Mucosa of descending colon (tissue), 3 donors: Measurements from ENCODE around the gene RETREG2. TPM values are rescaled to one million over a fixed set of nuclear protein-coding genes. Genes with fewer than 3 reads are reported as not detected.
"Not testable (repeated sequence)": the region's sequence is repeated elsewhere in the genome, so short reads cannot be mapped to it uniquely, and the experiment has no call there.

ENCODE experiments used
- ATAC-seq: fragments of 200-7000 bp; cut with Tn5 transposase; one replicate; pipeline ENCODE4 v1.9.1; 2020; ENCODE audit warnings: mild to moderate bottlenecking, moderate library complexity
- DNase-seq, 3 donors: peaks; one replicate each; pipeline ENCODE4 v3.0.0-alpha.2; 2020
- H3K36me3 ChIP-seq: fragments of 200-600 bp; one replicate; pipeline ENCODE4 v1.8.0; 2021; ENCODE audit warnings: low read depth, mild to moderate bottlenecking
- H3K4me1 ChIP-seq: fragments of 200-600 bp; one replicate; pipeline ENCODE4 v1.8.0; 2021; ENCODE audit warnings: low read depth, mild to moderate bottlenecking
- H3K4me3 ChIP-seq: fragments of 200-600 bp; one replicate; pipeline ENCODE4 v1.8.0; 2021; ENCODE audit warnings: mild to moderate bottlenecking
- H3K9me3 ChIP-seq: fragments of 200-600 bp; one replicate; pipeline ENCODE4 v1.8.0; 2021; ENCODE audit warnings: mild to moderate bottlenecking
- intact Hi-C, 2 donors: fragments of 100-400 bp; cut with DNase I in 1 of 2; cut with micrococcal nuclease in 1 of 2; formaldehyde crosslinking; loops; one replicate each; pipeline versions ENCODE4 v1.11.0 to v1.11.1; 2022; cut with DNase I, micrococcal nuclease
- total RNA-seq, 3 donors: library from RNA; stranded (reverse); fragmentation: NEBNext Ultra II Directional in 2 of 3; extraction: Animal tissue kit (Norgen Biotek cat#: 25700) in 2 of 3; gene quantifications; one replicate each; pipeline versions ENCODE4 v1.2.1 to v1.2.4, GENCODE V29; 2021 to 2023
- TF ChIP-seq, protein P1 (sequence below): fragments of 200-600 bp; IDR thresholded peaks from one replicate; pipeline ENCODE4 v1.8.0; 2022; ENCODE audit warnings: antibody characterized with exemption, mild to moderate bottlenecking
- donor health status: DM: no; HTN: no; CAD: no; lungs with moderate emphysema.
- donor health status: DM: no; HTN: no; CAD: no.
- donor health status: DM: no; HTN: yes; CAD: no.

Gene RETREG2
- total RNA-seq, 3 donors from 2014 or later: 110 to 159 (median 110) TPM

DNA sequence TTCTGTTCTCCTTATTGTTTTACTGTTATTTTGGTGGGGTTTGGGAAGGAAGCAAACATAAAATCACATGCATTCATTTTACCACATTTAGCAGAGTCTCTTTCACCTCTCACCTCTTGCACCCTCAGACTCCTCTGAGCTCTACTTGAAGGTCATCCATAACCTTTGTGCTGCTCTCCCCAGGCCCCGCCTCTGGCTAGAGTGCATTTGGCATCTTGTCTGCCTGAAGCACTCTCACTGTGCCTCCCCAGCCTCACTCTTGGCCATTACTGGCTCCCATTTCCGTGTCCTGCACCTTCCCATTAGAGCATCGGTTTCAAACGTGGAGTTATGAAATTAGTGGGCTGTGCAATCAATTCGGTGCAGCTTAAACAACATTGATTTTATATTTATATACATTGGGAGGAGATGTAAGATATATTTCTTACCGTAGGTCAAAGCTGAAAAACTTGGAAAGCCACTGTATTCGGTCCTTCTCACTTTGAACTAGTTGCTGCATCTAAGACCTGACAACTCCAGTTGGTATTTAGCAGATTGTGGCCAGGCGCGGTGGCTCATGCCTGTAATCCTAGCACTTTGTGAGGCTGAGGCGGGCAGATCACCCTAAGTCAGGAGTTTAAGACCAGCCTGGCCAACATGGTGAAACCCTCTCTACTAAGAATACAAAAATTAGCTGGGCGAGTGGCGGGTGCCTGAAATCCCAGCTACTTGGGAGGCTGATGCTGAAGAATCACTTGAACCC is 21.6 kb downstream of the RETREG2 start:
- DNase-seq (no peak), ATAC-seq (no peak)
- no peaks in the 10 kb centered on the region for H3K36me3 ChIP-seq
- H3K4me1 ChIP-seq: no peaks in the 10 kb centered on the region
- no peak overlapping the region for H3K4me3 ChIP-seq
- intact Hi-C loops: no loop called here
- TF ChIP-seq, protein P1, sequence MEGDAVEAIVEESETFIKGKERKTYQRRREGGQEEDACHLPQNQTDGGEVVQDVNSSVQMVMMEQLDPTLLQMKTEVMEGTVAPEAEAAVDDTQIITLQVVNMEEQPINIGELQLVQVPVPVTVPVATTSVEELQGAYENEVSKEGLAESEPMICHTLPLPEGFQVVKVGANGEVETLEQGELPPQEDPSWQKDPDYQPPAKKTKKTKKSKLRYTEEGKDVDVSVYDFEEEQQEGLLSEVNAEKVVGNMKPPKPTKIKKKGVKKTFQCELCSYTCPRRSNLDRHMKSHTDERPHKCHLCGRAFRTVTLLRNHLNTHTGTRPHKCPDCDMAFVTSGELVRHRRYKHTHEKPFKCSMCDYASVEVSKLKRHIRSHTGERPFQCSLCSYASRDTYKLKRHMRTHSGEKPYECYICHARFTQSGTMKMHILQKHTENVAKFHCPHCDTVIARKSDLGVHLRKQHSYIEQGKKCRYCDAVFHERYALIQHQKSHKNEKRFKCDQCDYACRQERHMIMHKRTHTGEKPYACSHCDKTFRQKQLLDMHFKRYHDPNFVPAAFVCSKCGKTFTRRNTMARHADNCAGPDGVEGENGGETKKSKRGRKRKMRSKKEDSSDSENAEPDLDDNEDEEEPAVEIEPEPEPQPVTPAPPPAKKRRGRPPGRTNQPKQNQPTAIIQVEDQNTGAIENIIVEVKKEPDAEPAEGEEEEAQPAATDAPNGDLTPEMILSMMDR: no peak
- H3K9me3 ChIP-seq: no peaks in the 10 kb centered on the region

DNA sequence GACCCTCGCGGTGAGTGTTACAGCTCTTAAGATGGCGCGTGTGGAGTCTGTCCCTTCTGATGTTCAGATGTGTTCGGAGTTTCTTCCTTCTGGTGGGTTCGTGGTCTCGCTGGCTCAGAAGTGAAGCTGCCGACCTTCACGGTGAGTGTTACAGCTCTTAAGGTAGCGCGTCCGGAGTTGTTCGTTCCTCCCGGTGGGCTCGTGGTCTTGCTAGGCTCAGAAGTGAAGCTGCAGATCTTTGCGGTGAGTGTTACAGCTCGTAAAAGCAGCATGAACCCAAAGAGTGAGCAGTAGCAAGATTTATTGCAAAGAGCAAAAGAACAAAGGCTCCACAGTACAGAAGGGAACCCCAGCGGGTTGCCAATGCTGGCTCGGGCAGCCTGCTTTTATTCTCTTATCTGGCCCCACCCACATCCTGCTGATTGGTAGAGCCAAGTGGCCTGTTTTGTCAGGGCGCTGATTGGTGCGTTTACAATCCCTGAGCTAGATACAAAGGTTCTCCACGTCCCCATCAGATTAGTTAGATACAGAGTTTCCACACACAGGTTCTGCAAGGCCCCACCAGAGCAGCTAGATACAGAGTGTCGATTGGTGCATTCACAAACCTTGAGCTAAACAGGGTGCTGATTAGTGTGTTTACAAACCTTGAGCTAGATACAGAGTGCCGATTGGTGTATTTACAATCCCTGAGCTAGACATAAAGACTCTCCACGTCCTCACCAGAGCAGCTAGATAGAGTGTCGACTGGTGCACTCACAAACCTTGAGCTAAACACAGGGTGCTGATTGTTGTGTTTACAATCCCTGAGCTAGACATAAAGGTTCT is 22.6 kb downstream of the RETREG2 start:
- not testable (repeated sequence) for DNase-seq

DNA sequence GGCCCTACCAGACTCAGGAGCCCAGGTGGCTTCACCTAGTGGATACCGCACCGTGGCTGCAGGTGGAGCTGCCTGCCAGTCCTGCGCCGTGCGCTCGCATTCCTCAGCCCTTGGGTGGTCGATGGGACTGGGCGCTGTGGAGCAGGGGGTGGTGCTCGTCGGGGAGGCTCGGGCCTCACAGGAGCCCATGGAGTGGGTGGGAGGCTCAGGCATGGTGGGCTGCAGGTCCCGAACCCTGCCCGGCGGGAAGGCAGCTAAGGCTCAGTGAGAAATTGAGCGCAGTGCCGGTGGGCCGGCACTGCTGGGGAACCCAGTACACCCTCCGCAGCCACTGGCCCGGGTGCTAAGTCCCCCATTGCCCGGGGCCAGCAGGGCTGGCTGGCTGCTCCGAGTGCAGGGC is 23.3 kb downstream of the RETREG2 start:
- H3K9me3 ChIP-seq, H3K4me3 ChIP-seq, ATAC-seq, H3K36me3 ChIP-seq, DNase-seq, intact Hi-C loops, H3K4me1 ChIP-seq: not testable (repeated sequence)

More for the DNA sequence above, 22.6 kb downstream of the RETREG2 start:
- H3K9me3 ChIP-seq, H3K4me3 ChIP-seq, H3K4me1 ChIP-seq, ATAC-seq, H3K36me3 ChIP-seq, intact Hi-C loops: not testable (repeated sequence)

DNA sequence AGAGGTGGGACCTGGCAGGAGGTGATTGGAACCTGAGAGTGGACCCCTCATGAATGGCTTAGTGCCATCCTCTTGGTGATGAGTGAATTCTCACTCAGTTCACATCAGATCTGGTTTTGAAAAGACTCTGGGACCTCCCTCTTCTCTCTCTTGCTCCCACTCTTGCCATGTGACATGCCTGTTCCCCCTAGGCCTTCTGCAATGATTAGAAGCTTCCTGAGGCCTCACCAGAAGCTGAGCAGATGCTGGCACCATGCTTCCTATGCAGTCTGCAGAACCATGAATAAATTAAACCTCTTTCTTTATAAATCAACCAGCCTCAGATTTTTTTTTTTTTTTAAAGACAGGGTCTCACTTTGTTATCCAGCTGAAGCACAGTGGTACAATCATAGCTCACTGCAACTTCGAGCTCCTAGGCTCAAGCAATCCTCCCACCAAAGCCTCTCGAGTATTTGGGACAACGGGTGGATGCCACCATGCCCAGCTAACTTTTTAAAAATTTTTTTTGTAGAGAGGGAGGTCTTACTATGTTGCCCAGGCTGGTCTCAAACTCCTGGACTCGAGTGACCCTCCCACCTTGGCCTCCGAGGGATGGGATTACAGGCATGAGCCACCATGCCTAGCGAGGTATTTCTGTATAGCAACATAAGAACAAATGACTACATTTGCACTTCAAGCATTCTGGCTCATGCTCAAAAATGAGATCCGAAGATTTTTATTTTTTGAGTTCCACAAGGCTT is 26.5 kb downstream of the RETREG2 start:
- intact Hi-C loops: no loop called here
- TF ChIP-seq, protein P1: no peak
- no peaks in the 10 kb centered on the region for H3K36me3 ChIP-seq
- ATAC-seq: no peak
- peaks cover 14% of the 10 kb centered on the region for H3K4me1 ChIP-seq
- no peak for DNase-seq
- H3K4me3 ChIP-seq: no peak overlapping the region
- H3K9me3 ChIP-seq: no peaks in the 10 kb centered on the region

DNA sequence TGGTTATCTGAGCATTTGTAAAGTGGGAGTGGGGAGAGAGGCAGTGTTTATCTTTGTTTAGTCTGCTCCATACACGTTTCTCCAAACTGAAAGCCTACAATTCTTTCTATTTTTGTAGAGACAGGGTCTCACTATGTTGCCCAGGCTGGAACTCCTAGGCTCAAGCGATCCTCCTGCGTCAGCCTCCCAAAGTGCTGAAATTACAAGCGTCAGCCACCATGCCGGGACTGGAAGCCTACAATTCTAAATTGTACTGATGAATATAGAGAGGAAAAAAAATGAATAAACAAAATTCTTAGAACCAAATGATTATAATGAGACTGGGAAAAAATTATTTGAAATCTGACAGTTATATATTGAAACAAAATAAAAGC is 27.1 kb downstream of the RETREG2 start:
- TF ChIP-seq, protein P1: no peak
- Histone ChIP-seq H3K4me3 (no peak overlapping the region), H3K4me1 (peaks cover 14% of the 10 kb centered on the region), H3K36me3 (no peaks in the 10 kb centered on the region), H3K9me3 (no peaks in the 10 kb centered on the region)
- DNase-seq (no peak), ATAC-seq (no peak)
- intact Hi-C loops: no loop called here

DNA sequence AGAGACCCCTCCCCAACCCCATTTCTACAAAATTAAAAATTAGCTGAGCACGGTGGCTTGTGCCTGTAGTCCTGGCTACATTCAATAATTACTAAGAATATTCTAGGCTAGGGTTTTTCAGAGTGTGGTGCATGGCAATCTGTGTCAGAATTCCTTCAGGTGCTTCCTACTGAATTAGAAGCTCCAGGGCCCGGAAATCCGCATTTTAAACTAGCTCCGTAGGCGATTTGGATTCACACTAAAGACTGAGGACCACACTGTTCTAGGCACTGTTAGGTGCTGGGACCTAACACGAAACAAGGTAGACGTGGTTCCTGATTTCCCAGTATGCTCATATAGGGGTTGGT is 27.9 kb downstream of the RETREG2 start:
- no peaks in the 10 kb centered on the region for H3K36me3 ChIP-seq
- H3K9me3 ChIP-seq: no peaks in the 10 kb centered on the region
- H3K4me3 ChIP-seq: no peak overlapping the region
- intact Hi-C loops: no loop called here
- DNase-seq (no peak), ATAC-seq (no peak)
- TF ChIP-seq, protein P1: no peak
- peaks cover 14% of the 10 kb centered on the region for H3K4me1 ChIP-seq
